Iris pigment epithelial cell (primary cell): ENCODE measurements around the gene TEAD3.
A peak's percentile ranks its signal among the peaks of the same experiment; 100 is the strongest.

Experiments used
- DNase-seq: peaks from one replicate; pipeline ENCODE4 v3.0.0-alpha.2; 2011; ENCODE audit warnings: low read depth

The TEAD3 gene

GRCh38 chr6:35492258-35492973 lies 4.5 kb downstream of the TEAD3 start:
- DNase-seq = no peak

- no peak for DNase-seq
Measured at GRCh38 chr6:35491558-35492257, 5.2 kb downstream of the TEAD3 start.

- no peak for DNase-seq
Measured at GRCh38 chr6:35490821-35491557, 5.9 kb downstream of the TEAD3 start.

GRCh38 chr6:35489995-35490791 lies 6.7 kb downstream of the TEAD3 start:
- DNase-seq = peak; percentile 67

- no peak for DNase-seq
Measured at GRCh38 chr6:35489066-35489465, 7.8 kb downstream of the TEAD3 start.

- no peak for DNase-seq
Measured at GRCh38 chr6:35488517-35488862, 8.4 kb downstream of the TEAD3 start.

- peak; percentile 60 for DNase-seq
Measured at GRCh38 chr6:35487658-35488516, 9.0 kb downstream of the TEAD3 start.

- DNase-seq = no peak
Measured at GRCh38 chr6:35486005-35486925, 10.6 kb downstream of the TEAD3 start.

- DNase-seq = no peak
Measured at GRCh38 chr6:35485402-35485877, 11.4 kb downstream of the TEAD3 start.

- DNase-seq = no peak
Measured at GRCh38 chr6:35484921-35485392, 11.9 kb downstream of the TEAD3 start.

GRCh38 chr6:35483893-35484645 lies 12.8 kb downstream of the TEAD3 start:
- DNase-seq = no peak

- no peak for DNase-seq
Measured at GRCh38 chr6:35483490-35483889, 13.4 kb downstream of the TEAD3 start.

- DNase-seq = no peak
Measured at GRCh38 chr6:35483062-35483461, 13.8 kb downstream of the TEAD3 start.

GRCh38 chr6:35481226-35481625 lies 15.7 kb downstream of the TEAD3 start:
- no peak for DNase-seq

- no peak for DNase-seq
Measured at GRCh38 chr6:35480176-35480575, 16.7 kb downstream of the TEAD3 start.

- no peak for DNase-seq
Measured at GRCh38 chr6:35478259-35478658, 18.6 kb downstream of the TEAD3 start.

- no peak for DNase-seq
Measured at GRCh38 chr6:35477551-35478179, 19.2 kb downstream of the TEAD3 start.

GRCh38 chr6:35477028-35477427 lies 19.9 kb downstream of the TEAD3 start:
- no peak for DNase-seq

GRCh38 chr6:35476004-35476403 lies 20.9 kb downstream of the TEAD3 start:
- DNase-seq = no peak
